Osteoblast (primary cell): ENCODE data around the gene TPO. TPM values are rescaled to one million over a fixed set of nuclear protein-coding genes. Genes with fewer than 3 reads are reported as not detected.

Experiments
- DNase-seq: peaks from one replicate; pipeline ENCODE4 v3.0.0; 2011; ENCODE audit warnings: low spot score, mixed read lengths; ENCODE audit not compliant: insufficient read length; ENCODE audit errors: missing footprints
- H2AFZ ChIP-seq: 2 replicates; pipeline ENCODE4 v1.6.0; 2011; ENCODE audit warnings: mild to moderate bottlenecking, low read length
- H3K27ac ChIP-seq: 2 replicates; pipeline ENCODE4 v1.5.1; 2011; ENCODE audit warnings: mild to moderate bottlenecking, low read depth, low read length, moderate library complexity
- H3K27me3 ChIP-seq: 2 replicates; pipeline ENCODE4 v1.6.0; 2012; ENCODE audit warnings: mild to moderate bottlenecking, control low read depth, inconsistent platforms, low read length, moderate library complexity; ENCODE audit not compliant: insufficient read depth
- H3K36me3 ChIP-seq: 2 replicates; pipeline ENCODE4 v1.5.1; 2011; ENCODE audit warnings: mild to moderate bottlenecking, low read length, control low read depth, moderate library complexity; ENCODE audit not compliant: insufficient read depth
- H3K4me1 ChIP-seq: 2 replicates; pipeline ENCODE4 v1.5.1; 2011; ENCODE audit warnings: mild to moderate bottlenecking, low read length, control low read depth, moderate library complexity; ENCODE audit not compliant: insufficient read depth
- H3K4me2 ChIP-seq: 2 replicates; pipeline ENCODE4 v1.6.0; 2011; ENCODE audit warnings: mild to moderate bottlenecking, low read length; ENCODE audit not compliant: insufficient read depth
- H3K4me3 ChIP-seq: fragments of 200-600 bp; sonication (generic); 3 replicates; pipeline ENCODE4 v1.5.1; 2012; ENCODE audit warnings: mild to moderate bottlenecking, low read length, inconsistent platforms; ENCODE audit not compliant: insufficient read depth
- H3K79me2 ChIP-seq: 2 replicates; pipeline ENCODE4 v1.6.0; 2012; ENCODE audit warnings: mild to moderate bottlenecking, low read length, control low read depth, inconsistent platforms; ENCODE audit not compliant: insufficient read depth
- H3K9me3 ChIP-seq: 2 replicates; pipeline ENCODE4 v1.5.1; 2011; ENCODE audit warnings: low read depth, low read length, control low read depth
- H4K20me1 ChIP-seq: 2 replicates; pipeline ENCODE4 v1.6.0; 2012; ENCODE audit warnings: mild to moderate bottlenecking, low read length, control low read depth; ENCODE audit not compliant: insufficient read depth
- CTCF ChIP-seq: IDR thresholded peaks from 2 replicates; pipeline ENCODE4 v1.5.1; 2011; ENCODE audit warnings: mild to moderate bottlenecking, low read depth, low read length, moderate library complexity; ENCODE audit errors: extremely low read depth
- total RNA-seq: library from RNA; depleted of rRNA; stranded (reverse); fragments of >200 nt; gene quantifications from 2 replicates; pipeline ENCODE4 v1.2.3, GENCODE V29; 2012

Gene TPO
- total RNA-seq, 1 donor, result not detected

GRCh38 chr2:1581965-1582625, 168.8 kb downstream of the TPO start:
- H4K20me1 ChIP-seq, result no peaks in the 10 kb centered on the region
- peak; percentile 57 for DNase-seq
- peaks cover 9% of the 10 kb centered on the region for H3K4me1 ChIP-seq
- TF ChIP-seq CTCF, result no peak
- H3K36me3 ChIP-seq, result no peaks in the 10 kb centered on the region
- H3K9me3 ChIP-seq, result no peaks in the 10 kb centered on the region
- H3K4me2 ChIP-seq, result no peak overlapping the region
- no peak overlapping the region for H3K4me3 ChIP-seq
- no peak overlapping the region for H2AFZ ChIP-seq
- no peak overlapping the region for H3K27ac ChIP-seq
- H3K79me2 ChIP-seq, result no peaks in the 10 kb centered on the region
- H3K27me3 ChIP-seq, result no peaks in the 10 kb centered on the region

- Histone ChIP-seq H3K4me2 (no peak overlapping the region), H3K9me3 (no peaks in the 10 kb centered on the region), H3K4me1 (peaks cover 9% of the 10 kb centered on the region), H3K27me3 (no peaks in the 10 kb centered on the region), H4K20me1 (no peaks in the 10 kb centered on the region), H3K4me3 (no peak overlapping the region), H2AFZ (no peak overlapping the region), H3K79me2 (no peaks in the 10 kb centered on the region), H3K27ac (no peak overlapping the region), H3K36me3 (no peaks in the 10 kb centered on the region)
- DNase-seq, result no peak
- no peak for TF ChIP-seq CTCF
Observed at GRCh38 chr2:1582891-1583341, 169.7 kb downstream of the TPO start.

DNA sequence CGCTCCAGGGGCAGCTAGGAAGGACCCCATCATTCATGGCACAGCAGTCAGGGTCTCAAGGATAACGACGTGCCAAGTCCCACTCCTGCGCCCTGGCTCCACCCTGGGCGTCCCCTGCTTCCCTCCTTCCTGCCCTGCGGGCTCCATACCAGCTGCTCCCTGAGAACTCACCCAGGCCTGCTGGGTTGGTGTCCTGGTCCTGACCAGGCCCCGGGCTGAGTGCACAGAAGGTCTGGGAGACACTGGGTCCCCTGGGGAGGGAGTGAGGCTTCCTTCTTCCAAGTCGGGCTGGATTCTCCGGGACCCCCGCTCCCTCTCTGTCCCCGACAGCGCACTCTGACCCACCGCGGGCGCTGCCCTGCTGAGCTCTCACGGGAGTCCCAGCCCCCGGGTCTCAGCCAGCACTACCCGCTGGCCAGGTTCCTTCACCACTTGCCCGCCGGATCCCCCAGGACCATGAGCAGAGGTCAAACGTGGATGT, 170.8 kb downstream of the TPO start:
- H3K4me1 ChIP-seq, result peaks cover 15% of the 10 kb centered on the region
- no peak overlapping the region for H3K27ac ChIP-seq
- H4K20me1 ChIP-seq, result no peaks in the 10 kb centered on the region
- no peak overlapping the region for H2AFZ ChIP-seq
- no peaks in the 10 kb centered on the region for H3K27me3 ChIP-seq
- no peaks in the 10 kb centered on the region for H3K79me2 ChIP-seq
- TF ChIP-seq CTCF, result no peak
- no peak for DNase-seq
- H3K4me3 ChIP-seq, result no peak overlapping the region
- no peaks in the 10 kb centered on the region for H3K36me3 ChIP-seq
- H3K4me2 ChIP-seq, result no peak overlapping the region
- H3K9me3 ChIP-seq, result no peaks in the 10 kb centered on the region

DNA sequence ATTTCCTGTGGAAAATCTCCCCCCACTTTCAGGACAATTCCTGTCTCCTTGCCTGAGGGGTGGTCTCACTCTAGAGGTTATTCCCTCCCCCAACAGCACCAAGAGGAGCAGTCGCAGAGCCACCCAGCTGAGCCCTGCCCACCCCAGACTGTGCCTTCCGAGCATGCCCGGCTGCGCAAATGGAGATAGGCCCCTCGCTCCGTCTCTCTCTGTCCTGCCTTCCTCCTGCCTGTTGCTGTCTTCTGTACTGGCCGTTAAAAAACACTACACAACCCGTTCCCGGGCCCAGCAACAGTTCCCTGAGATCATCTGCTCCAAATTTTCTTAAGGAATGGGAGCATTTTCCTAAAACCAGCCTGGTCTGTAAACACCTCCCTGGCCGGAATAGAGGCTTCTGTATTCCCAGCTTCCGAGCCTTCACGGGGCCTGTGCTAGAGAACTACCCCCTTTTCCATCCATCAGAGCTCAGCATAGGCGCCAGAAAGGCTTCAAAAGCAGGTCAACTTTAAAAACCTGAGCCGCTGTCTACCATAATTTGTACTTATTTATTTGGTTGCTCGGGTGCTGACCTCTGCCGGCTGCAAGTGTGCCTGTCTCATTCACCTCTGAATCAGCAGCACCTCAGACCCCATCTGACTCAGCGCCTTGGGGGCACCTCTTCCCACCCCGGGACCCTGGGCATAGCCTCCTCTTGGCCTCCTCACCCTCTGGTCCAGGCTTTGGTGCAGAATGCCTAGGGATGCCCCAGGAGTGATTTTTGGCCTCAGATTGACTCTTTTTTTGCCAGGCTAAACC, 171.6 kb downstream of the TPO start:
- Histone ChIP-seq H4K20me1 (no peaks in the 10 kb centered on the region), H3K4me1 (peaks cover 13% of the 10 kb centered on the region), H3K4me2 (no peak overlapping the region), H3K36me3 (no peaks in the 10 kb centered on the region), H3K27me3 (no peaks in the 10 kb centered on the region), H3K9me3 (no peaks in the 10 kb centered on the region), H3K27ac (no peak overlapping the region), H3K79me2 (no peaks in the 10 kb centered on the region), H3K4me3 (no peak overlapping the region), H2AFZ (no peak overlapping the region)
- TF ChIP-seq CTCF, result peak; percentile 40
- peak; percentile 82 for DNase-seq
